GM21367 (cell line): ENCODE measurements around the gene TAF12.
"Not testable (repeated sequence)": the region's sequence is repeated elsewhere in the genome, so short reads cannot be mapped to it uniquely, and the experiment has no call there.

Source experiments
- ATAC-seq: cut with Tn5 transposase; IDR thresholded peaks from one replicate; pipeline ENCODE4 v1.9.1; 2021; ENCODE audit not compliant: unreplicated experiment

Gene TAF12

DNA sequence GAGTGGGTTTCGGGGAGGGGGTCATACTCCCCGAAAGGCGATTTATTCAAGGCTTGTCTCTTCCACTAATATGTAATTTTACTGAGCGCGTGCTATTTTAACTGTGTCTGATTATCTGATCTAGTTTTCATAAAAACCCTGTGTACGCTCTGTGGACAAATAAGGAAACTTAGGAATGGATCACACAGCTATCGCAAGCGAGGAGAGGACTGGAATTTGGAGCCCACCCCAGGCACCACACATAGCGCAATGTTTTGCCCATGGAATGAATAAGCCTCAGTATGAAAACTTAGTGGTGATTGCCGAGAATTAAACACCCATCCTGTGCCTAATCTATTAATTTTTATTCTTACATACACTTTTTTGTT lies 60.6 kb downstream of the TAF12 start:
- ATAC-seq: no peak

GRCh38 chr1:28581531-28582247 lies 61.2 kb downstream of the TAF12 start:
- peak; percentile 78 for ATAC-seq

- peak; percentile 5 for ATAC-seq
These were observed 61.9 kb downstream of the TAF12 start for GRCh38 chr1:28580722-28581530.

DNA sequence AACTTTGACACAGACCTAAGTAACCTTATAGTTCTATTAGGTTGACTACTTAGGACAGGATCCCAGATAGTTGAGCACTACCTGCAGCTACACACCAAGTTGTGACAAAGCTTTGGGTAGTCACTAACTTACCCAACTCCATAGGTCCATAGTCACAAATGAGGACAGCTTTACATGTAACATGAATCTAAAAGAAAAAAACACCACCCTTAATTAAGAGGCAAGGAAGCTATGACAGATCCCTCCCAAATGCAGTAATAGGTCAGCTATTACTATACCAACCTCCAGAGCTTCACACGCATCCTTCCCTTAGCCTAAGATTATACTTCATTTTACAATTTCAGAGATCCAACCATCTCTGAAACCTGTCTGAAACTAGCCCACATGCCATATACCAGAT lies 63.5 kb downstream of the TAF12 start:
- no peak for ATAC-seq

GRCh38 chr1:28578696-28579218 lies 64.1 kb downstream of the TAF12 start:
- no peak for ATAC-seq

DNA sequence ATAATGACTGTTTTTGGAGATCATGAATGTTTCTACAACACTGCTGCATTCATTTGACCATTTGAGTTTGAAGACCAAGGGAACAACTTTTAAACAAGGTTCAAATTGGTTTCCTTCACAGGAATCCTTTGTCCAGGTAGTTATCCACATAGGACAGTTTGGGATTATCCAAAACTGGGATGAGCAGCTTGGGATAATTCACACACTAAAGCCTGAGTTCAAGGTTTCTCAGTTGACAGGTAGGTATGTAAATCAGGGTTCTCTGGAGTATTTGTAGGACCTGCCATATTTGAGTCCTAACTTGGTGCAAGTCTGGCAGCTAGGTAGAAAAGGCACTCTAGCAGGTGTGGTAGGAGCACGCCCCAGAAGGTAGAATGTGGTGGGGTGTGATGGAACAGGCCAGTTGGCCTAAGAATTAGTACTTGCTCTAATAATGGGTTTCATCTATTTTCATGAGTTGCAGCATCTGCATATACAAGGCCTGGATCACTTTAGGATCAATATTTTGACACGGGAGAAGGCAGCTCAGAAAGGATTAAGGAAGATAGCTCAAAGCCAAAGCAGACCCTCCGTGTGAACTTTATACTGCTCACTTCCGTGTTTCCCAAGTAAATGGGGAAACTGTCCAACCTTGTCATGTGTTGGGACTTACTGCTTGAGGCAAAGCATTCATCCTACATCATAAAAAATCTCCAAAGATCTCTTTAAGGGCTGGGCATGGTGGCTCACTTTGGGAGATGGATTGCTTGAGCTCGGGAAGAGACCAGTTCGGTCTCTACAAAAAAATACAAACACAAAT lies 64.9 kb downstream of the TAF12 start:
- no peak for ATAC-seq

DNA sequence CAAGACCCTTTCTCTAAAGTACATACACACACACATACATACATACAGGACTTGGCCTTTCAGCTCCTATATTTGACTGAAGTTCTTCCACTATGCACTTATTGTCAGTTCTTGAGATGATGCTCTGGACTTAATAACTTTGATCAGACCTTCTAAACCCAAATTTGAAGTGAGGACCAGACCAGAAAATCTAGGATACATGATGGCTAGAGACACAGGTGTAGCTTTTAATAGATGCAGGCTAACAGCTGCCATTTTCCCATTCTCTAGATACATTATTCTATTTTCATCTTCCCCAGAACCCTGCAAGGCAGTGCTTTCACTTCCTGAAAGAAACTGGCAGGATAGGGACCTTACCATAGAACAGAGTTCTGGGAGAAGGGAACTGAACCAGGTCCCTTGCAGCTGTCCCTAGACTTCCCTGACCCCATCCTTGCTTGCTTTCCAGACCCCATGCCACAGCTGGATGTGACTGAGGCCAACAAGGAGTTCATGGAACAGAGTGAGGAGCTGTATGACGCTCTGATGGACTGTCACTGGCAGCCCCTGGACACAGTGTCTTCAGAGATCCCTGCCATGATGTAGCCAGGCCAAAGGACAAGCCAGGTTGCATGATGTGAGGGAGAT lies 65.7 kb downstream of the TAF12 start:
- ATAC-seq: no peak

DNA sequence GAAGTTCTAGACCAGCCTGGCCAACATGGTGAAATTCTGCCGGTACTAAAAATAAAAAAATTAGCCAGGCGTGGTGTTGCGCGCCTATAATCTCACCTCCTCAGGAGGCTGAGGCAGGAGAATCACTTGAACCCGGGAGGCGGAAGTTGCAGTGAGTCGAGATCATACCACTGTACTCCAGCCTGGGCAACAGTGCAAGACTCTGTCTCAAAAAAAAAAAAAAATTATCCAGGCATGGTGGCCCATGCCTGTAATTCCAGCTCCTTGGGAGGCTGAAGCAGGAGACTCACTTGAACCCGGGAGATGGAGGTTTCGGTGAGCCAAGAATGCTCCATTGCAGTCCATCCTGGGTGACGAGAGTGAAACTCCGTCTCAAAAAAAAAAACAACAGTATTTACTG lies 69.3 kb downstream of the TAF12 start:
- ATAC-seq: no peak

- ATAC-seq: not testable (repeated sequence)
These were observed 70.0 kb downstream of the TAF12 start for GRCh38 chr1:28572891-28573290.

DNA sequence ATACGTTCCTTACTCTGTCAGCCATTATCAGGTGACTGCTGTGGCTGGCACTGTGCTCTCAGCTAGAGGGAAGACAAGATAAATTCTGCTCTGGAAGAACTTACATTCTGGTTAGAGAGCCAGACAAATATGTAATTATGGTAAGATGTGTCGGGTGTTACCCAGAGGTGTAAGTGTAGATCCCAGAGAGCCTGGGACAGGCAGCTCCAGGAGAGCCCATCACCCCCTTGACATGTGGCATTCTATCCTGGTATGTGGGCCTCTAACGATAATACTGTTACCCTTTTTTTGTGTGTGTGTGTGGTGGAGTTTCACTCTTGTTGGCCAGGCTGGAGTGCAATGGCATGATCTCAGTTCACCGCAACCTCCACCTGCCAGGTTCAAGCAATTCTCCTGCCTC lies 71.0 kb downstream of the TAF12 start:
- ATAC-seq: no peak

DNA sequence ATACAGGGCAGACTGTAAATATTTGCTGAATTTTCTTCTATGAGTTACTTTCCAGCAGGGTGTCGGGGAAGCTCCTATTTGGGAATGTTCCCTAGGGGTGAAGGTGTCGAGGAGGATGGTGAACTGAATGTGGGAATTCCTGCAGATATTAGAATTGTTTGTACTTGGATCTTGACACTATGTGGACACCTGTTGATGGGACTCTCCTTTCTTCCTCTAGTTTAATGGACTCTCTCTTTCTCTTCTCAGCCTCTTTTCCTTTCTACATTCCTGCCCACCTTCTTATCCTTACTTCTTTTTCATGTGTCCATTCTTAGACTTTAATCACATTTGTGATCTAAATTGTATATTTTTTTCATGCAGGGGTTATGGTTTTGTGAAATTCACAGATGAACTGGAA lies 75.9 kb downstream of the TAF12 start:
- no peak for ATAC-seq

- ATAC-seq: no peak
These were observed 77.1 kb downstream of the TAF12 start for GRCh38 chr1:28565726-28566125.

GRCh38 chr1:28565040-28565439 lies 77.8 kb downstream of the TAF12 start:
- ATAC-seq: no peak

DNA sequence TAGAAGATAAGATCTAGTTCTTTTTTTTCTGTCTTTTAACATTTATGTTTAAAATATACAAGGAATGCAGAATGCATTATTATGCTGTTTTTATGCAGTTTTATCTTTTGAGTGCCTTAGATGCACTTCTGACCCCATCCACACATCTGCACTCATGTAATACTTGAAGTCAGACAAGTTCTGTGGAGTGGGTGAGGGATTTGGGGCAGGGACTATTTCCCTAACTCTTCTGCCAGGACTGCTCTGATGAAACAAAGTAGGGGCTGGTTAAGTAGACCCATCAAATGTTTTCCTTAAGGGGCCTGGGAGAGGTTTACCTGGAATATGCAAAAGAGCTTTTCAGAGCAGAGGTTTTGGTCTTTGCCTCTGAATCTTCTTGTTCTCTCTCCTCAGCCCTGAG lies 78.6 kb downstream of the TAF12 start:
- no peak for ATAC-seq

DNA sequence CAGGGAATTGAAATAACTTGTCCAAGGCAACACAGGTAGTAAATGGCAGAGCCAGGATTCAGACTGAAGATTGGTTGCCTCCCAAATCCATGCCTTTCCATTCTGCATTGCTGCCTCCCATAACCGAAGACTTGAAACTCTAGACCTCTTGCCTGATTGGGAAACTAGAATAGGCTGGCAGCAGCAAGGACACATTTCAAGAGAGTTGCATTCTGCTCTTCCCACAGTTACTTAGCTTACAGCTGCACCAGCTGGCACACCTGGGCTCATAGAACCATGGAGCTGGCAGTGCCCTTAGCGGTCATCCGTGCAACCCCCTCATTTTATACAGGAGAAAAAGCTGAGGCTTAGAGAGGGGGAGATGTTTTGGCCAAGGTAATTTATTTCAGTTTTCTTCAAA lies 82.0 kb downstream of the TAF12 start:
- ATAC-seq: no peak
